Measurements from ENCODE around the gene ZDHHC13. TPM values are rescaled to one million over a fixed set of nuclear protein-coding genes. Genes with fewer than 3 reads are reported as not detected.

Gene ZDHHC13
- total RNA-seq, 1 experiment from 2014 or later: 21.8 TPM

- TF ChIP-seq SRF (IDR thresholded peaks at IDR 0.05; ENCODE audit: low read depth) (no peak), YY1 (IDR thresholded peaks at IDR 0.05; ENCODE audit: extremely low read depth, insufficient replicate concordance, low read depth, low read length) (no peak), JUND (IDR thresholded peaks at IDR 0.05) (no peak), CBX3 (IDR thresholded peaks at IDR 0.05; ENCODE audit: low read depth) (no peak), EZH2phosphoT487 (IDR thresholded peaks at IDR 0.05; ENCODE audit: borderline replicate concordance) (no peak), REST (IDR thresholded peaks at IDR 0.05; ENCODE audit: low read depth) (no peak), MAX (IDR thresholded peaks at IDR 0.05) (no peak), ZBTB33 (IDR thresholded peaks at IDR 0.05; ENCODE audit: extremely low read depth, insufficient replicate concordance, low read length) (no peak), POLR2A (IDR thresholded peaks at IDR 0.05; ENCODE audit: borderline replicate concordance, extremely low read depth, insufficient read depth, insufficient read length) (no peak), EZH2 (IDR thresholded peaks at IDR 0.05) (no peak), ZFX (IDR thresholded peaks at IDR 0.05) (no peak)
- BruUV-seq (replicated peaks): no TSS peak
- POLR2A ChIA-PET: no interaction called here
Observed at GRCh38 chr11:19072464-19072863, 44.5 kb upstream of the ZDHHC13 start.

More at GRCh38 chr11:19072464-19072863, 44.5 kb upstream of the ZDHHC13 start:
- Histone ChIP-seq H3K4me3 (replicated peaks in 1 of 2; ENCODE audit: low read depth in 1 of 2, low read length in 2 of 2) (no peak overlapping the region), H4K20me1 (ENCODE audit: insufficient read depth) (no peaks in the 10 kb centered on the region), H3K9me3 (ENCODE audit: control insufficient read depth in 1 of 2, insufficient read depth in 1 of 2, low read depth in 1 of 2, low read length in 2 of 2) (no peaks in the 10 kb centered on the region), H3K36me3 (ENCODE audit: control insufficient read depth in 1 of 2, insufficient read depth in 2 of 2, low read length in 2 of 2) (no peaks in the 10 kb centered on the region), H3K9me2 (ENCODE audit: insufficient read depth) (no peaks in the 10 kb centered on the region), H3K9ac (ENCODE audit: low read length) (no peak overlapping the region), H3K27me3 (ENCODE audit: insufficient read depth, low read length) (no peaks in the 10 kb centered on the region), H2AFZ (ENCODE audit: low read depth, low read length, poor library complexity, severe bottlenecking) (no peak overlapping the region), H3K4me1 (ENCODE audit: control insufficient read depth in 1 of 2, insufficient read depth in 2 of 2, low read length in 2 of 2) (peaks cover 0 to 5% of the 10 kb centered on the region in 2 experiments; a peak in 2 of 4 replicates), H3K79me2 (ENCODE audit: insufficient read depth, low read length) (no peaks in the 10 kb centered on the region), H3K4me2 (ENCODE audit: low read length) (no peak overlapping the region), H3K27ac (ENCODE audit: low read depth, low read length) (no peak overlapping the region)
- ChIA-PET CTCF (no interaction called here), RAD21 (ENCODE audit: low non-redundant PET in 1 of 2, low total read pairs in 2 of 2, uncharacterized antibody in 2 of 2, unreplicated experiment in 2 of 2) (no interaction called here)
- DNase-seq (ENCODE audit: low read depth, low spot score) (no peak), ATAC-seq (no peak)
- intact Hi-C loops (cut with micrococcal nuclease): loop anchor here (5.0 to 10.0 kb wide), 4 partner anchors 185 to 1262 kb away; no protein-coding TSS in a partner anchor

All from HCT116 (cell line).